Sciatic nerve (tissue), 2 donors: Measurements from ENCODE around the gene FANCE. TPM values are rescaled to one million over a fixed set of nuclear protein-coding genes. Genes with fewer than 3 reads are reported as not detected.

Experiments used
- ATAC-seq: fragments of 200-7000 bp; cut with Tn5 transposase; one replicate; pipeline ENCODE4 v1.9.1; 2020; ENCODE audit warnings: mild to moderate bottlenecking, moderate library complexity
- DNase-seq: peaks from one replicate; pipeline ENCODE4 v3.0.0-alpha.2; 2020; ENCODE audit warnings: low spot score
- intact Hi-C: fragments of 100-400 bp; cut with DNase I; formaldehyde crosslinking; loops from one replicate; pipeline ENCODE4 v1.14.2; 2022
- total RNA-seq: library from RNA; stranded (reverse); fragmentation: NEBNext Ultra II Directional; extraction: Animal tissue kit (Norgen Biotek cat#: 25700); gene quantifications from one replicate; pipeline ENCODE4 v1.2.1, GENCODE V29; 2021
- donor health status: DM: no; HTN: no; CAD: no.
- donor health status: DM: no; HTN: no; CAD: no.

FANCE gene
- total RNA-seq, 1 donor from 2014 or later, result 6.4 TPM

GRCh38 chr6:35477551-35478179, 25.5 kb downstream of the FANCE start:
- ATAC-seq, result no peak
- intact Hi-C loops, result no loop called here

GRCh38 chr6:35478259-35478658, 26.1 kb downstream of the FANCE start:
- no peak for DNase-seq
- intact Hi-C loops, result no loop called here
- ATAC-seq, result no peak

More at GRCh38 chr6:35477551-35478179, 25.5 kb downstream of the FANCE start:
- no peak for DNase-seq

GRCh38 chr6:35480176-35480575, 28.0 kb downstream of the FANCE start:
- intact Hi-C loops, result no loop called here
- ATAC-seq (no peak), DNase-seq (no peak)

- intact Hi-C loops, result no loop called here
- no peak for DNase-seq
- no peak for ATAC-seq
These were observed 29.1 kb downstream of the FANCE start for GRCh38 chr6:35481226-35481625.

- no peak for DNase-seq
- no peak for ATAC-seq
- intact Hi-C loops, result no loop called here
These were observed 30.9 kb downstream of the FANCE start for GRCh38 chr6:35483062-35483461.

GRCh38 chr6:35483490-35483889, 31.4 kb downstream of the FANCE start:
- DNase-seq (no peak), ATAC-seq (no peak)
- intact Hi-C loops, result no loop called here

GRCh38 chr6:35483893-35484645, 31.9 kb downstream of the FANCE start:
- intact Hi-C loops, result no loop called here

GRCh38 chr6:35484921-35485392, 32.8 kb downstream of the FANCE start:
- ATAC-seq, result peak; percentile 6
- no peak for DNase-seq
- intact Hi-C loops, result no loop called here

More at GRCh38 chr6:35483893-35484645, 31.9 kb downstream of the FANCE start:
- DNase-seq (no peak), ATAC-seq (no peak)

- intact Hi-C loops, result no loop called here
- DNase-seq (no peak), ATAC-seq (peak; percentile 69)
These were observed 33.3 kb downstream of the FANCE start for GRCh38 chr6:35485402-35485877.

GRCh38 chr6:35486005-35486925, 34.1 kb downstream of the FANCE start:
- intact Hi-C loops, result no loop called here
- DNase-seq (no peak), ATAC-seq (peak; percentile 18)

- DNase-seq (no peak), ATAC-seq (peak; percentile 4)
- intact Hi-C loops, result no loop called here
These were observed 35.7 kb downstream of the FANCE start for GRCh38 chr6:35487658-35488516.

GRCh38 chr6:35488517-35488862, 36.4 kb downstream of the FANCE start:
- intact Hi-C loops, result no loop called here
- ATAC-seq (no peak), DNase-seq (no peak)

GRCh38 chr6:35489066-35489465, 36.9 kb downstream of the FANCE start:
- no peak for DNase-seq
- no peak for ATAC-seq
- intact Hi-C loops, result no loop called here

GRCh38 chr6:35489995-35490791, 38.1 kb downstream of the FANCE start:
- ATAC-seq, result peak; percentile 60
- DNase-seq, result peak; percentile 81
- intact Hi-C loops, result no loop called here

- ATAC-seq (no peak), DNase-seq (no peak)
- intact Hi-C loops, result no loop called here
These were observed 38.9 kb downstream of the FANCE start for GRCh38 chr6:35490821-35491557.

- ATAC-seq (no peak), DNase-seq (no peak)
- intact Hi-C loops, result no loop called here
These were observed 39.6 kb downstream of the FANCE start for GRCh38 chr6:35491558-35492257.
